ENCODE results near the gene NCAM1.
"Not testable (repeated sequence)": the region's sequence is repeated elsewhere in the genome, so short reads cannot be mapped to it uniquely, and the experiment has no call there.

Gene NCAM1

GRCh38 chr11:113034576-113034975, 73.4 kb downstream of the NCAM1 start:
- no peak overlapping the region for H3K4me3 ChIP-seq (ENCODE audit: low read depth, low read length)
- H3K9me3 ChIP-seq: no peaks in the 10 kb centered on the region
- H3K27me3 ChIP-seq: no peaks in the 10 kb centered on the region
- no peak for DNase-seq
- H3K36me3 ChIP-seq: peaks cover 13% of the 10 kb centered on the region; the same call in 1 of the 2 replicates
- H3K4me1 ChIP-seq: peaks cover 15% of the 10 kb centered on the region
- TF ChIP-seq CTCF (IDR thresholded peaks at IDR 0.05; ENCODE audit: low read depth, low read length): no peak

GRCh38 chr11:113035708-113036107, 74.5 kb downstream of the NCAM1 start:
- Histone ChIP-seq H3K4me3 (ENCODE audit: low read depth, low read length) (no peak overlapping the region), H3K27me3 (no peaks in the 10 kb centered on the region), H3K4me1 (peaks cover 8% of the 10 kb centered on the region), H3K36me3 (peaks cover 13% of the 10 kb centered on the region; the same call in 1 of the 2 replicates), H3K9me3 (no peaks in the 10 kb centered on the region)
- no peak for DNase-seq
- no peak for TF ChIP-seq CTCF (IDR thresholded peaks at IDR 0.05; ENCODE audit: low read depth, low read length)

- Histone ChIP-seq H3K9me3 (no peaks in the 10 kb centered on the region), H3K4me3 (ENCODE audit: low read depth, low read length) (no peak overlapping the region), H3K4me1 (peaks cover 16% of the 10 kb centered on the region), H3K36me3 (peaks cover 21% of the 10 kb centered on the region), H3K27me3 (no peaks in the 10 kb centered on the region)
- no peak for TF ChIP-seq CTCF (IDR thresholded peaks at IDR 0.05; ENCODE audit: low read depth, low read length)
- no peak for DNase-seq
Observed at GRCh38 chr11:113043698-113044097, 82.5 kb downstream of the NCAM1 start.

- peaks cover 20% of the 10 kb centered on the region for H3K4me1 ChIP-seq
- peak; percentile 43 for DNase-seq
- H3K27me3 ChIP-seq: no peaks in the 10 kb centered on the region
- no peak overlapping the region for H3K4me3 ChIP-seq (ENCODE audit: low read depth, low read length)
- H3K36me3 ChIP-seq: peaks cover 14% of the 10 kb centered on the region
- no peaks in the 10 kb centered on the region for H3K9me3 ChIP-seq
- TF ChIP-seq CTCF (IDR thresholded peaks at IDR 0.05; ENCODE audit: low read depth, low read length): no peak
Observed at GRCh38 chr11:113045146-113045545, 83.9 kb downstream of the NCAM1 start.

DNA sequence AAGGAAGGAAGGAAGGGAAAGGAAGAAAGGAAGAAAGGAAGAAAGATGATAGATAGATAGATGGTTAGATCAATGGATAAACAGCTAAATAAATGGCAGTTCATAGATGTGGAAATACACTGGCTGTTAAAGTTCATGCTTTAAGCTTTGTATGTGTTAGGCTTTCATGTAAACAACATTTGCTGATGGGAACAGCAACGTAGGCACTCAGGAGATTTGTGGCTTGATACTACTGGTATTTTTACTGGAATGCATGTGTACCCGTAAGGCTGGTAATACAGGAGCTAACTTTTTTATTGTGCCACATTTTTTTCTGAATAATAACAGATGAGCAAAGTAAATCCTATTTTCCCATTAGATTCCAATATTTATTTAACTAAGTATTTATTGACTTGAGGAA, 85.6 kb downstream of the NCAM1 start:
- H3K4me3 ChIP-seq (ENCODE audit: low read depth, low read length): no peak overlapping the region
- H3K9me3 ChIP-seq: no peaks in the 10 kb centered on the region
- DNase-seq: no peak
- H3K36me3 ChIP-seq: peaks cover 11% of the 10 kb centered on the region
- peaks cover 20% of the 10 kb centered on the region for H3K4me1 ChIP-seq
- TF ChIP-seq CTCF (IDR thresholded peaks at IDR 0.05; ENCODE audit: low read depth, low read length): no peak
- no peaks in the 10 kb centered on the region for H3K27me3 ChIP-seq

DNA sequence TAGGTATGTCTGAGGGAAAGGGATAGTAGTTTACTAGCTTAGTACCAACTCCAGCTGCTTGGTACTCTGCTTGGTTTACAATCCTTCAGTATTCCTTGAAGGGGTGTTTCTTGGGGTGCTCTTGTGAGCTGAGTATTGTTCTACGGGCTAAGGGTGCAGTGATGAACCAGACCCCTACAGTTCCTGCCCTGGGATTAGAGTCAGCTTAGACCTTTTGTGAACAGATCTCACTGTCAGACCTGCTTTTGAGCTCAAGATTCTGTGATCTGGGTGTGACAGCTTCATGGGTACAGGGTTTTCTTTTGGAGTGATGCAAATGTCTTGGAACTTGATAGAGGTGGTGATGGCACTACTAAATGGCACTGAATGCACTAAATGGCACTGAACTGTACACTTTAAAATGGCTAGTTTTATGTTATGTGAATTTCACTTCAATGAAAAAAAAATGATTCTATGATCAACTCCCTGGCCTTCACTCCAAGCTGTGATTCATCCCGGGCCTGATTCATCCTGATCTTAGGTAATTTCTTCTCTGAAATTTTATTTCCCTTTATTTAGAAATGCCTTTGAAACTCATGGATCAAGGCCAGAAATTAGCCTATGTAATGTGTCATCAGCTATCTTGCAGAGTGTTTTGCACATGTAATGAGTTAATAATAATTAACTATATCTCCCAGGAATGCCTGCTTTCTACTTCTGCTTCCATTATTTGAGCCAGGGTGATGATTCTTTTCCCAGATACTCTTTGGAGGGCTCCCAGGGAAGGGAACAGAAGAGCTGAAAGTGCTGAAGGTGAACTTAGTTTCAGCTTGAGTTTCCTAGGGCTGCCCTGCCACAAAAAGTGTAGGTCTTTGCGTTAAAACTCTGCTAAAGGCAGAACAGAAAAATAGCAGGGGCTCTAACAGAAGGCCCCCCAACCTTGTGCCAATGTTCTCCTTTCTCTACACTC, 87.9 kb downstream of the NCAM1 start:
- Histone ChIP-seq H3K27me3 (no peaks in the 10 kb centered on the region), H3K4me3 (ENCODE audit: low read depth, low read length) (no peak overlapping the region), H3K4me1 (peaks cover 20% of the 10 kb centered on the region), H3K9me3 (no peaks in the 10 kb centered on the region), H3K36me3 (peaks cover 8% of the 10 kb centered on the region)
- no peak for DNase-seq
- TF ChIP-seq CTCF (IDR thresholded peaks at IDR 0.05; ENCODE audit: low read depth, low read length): no peak

GRCh38 chr11:113053042-113053441, 91.8 kb downstream of the NCAM1 start:
- H3K4me3 ChIP-seq (ENCODE audit: low read depth, low read length); H3K27me3 ChIP-seq; DNase-seq; H3K4me1 ChIP-seq; H3K9me3 ChIP-seq: not testable (repeated sequence)
- H3K36me3 ChIP-seq: peaks cover 16% of the 10 kb centered on the region

All from BE2C (cell line).